Fibroblast of the aortic adventitia (primary cell): ENCODE data around the gene MACO1. TPM values are rescaled to one million over a fixed set of nuclear protein-coding genes. Genes with fewer than 3 reads are reported as not detected.
A peak's percentile ranks its signal among the peaks of the same experiment; 100 is the strongest.
"Not testable (repeated sequence)": the region's sequence is repeated elsewhere in the genome, so short reads cannot be mapped to it uniquely, and the experiment has no call there.

ENCODE experiments used
- DNase-seq: peaks from one replicate; pipeline ENCODE4 v3.0.0-alpha.2; 2010; ENCODE audit warnings: low read depth
- H3K4me3 ChIP-seq: 2 replicates; pipeline ENCODE4 v1.5.1; 2011; ENCODE audit warnings: low read depth, mild to moderate bottlenecking, control low read depth, low read length, moderate library complexity
- CTCF ChIP-seq: IDR thresholded peaks from 2 replicates; pipeline ENCODE4 v1.5.1; 2011; ENCODE audit warnings: mild to moderate bottlenecking, low read length, control low read depth, inconsistent platforms; ENCODE audit not compliant: insufficient read depth
- total RNA-seq: library from RNA; depleted of rRNA; stranded (reverse); fragments of >200 nt; gene quantifications from 2 replicates; pipeline ENCODE4 v1.2.3, GENCODE V29; 2012; ENCODE audit warnings: low replicate concordance

Gene MACO1
- total RNA-seq, 1 donor: 17.3 TPM

DNA sequence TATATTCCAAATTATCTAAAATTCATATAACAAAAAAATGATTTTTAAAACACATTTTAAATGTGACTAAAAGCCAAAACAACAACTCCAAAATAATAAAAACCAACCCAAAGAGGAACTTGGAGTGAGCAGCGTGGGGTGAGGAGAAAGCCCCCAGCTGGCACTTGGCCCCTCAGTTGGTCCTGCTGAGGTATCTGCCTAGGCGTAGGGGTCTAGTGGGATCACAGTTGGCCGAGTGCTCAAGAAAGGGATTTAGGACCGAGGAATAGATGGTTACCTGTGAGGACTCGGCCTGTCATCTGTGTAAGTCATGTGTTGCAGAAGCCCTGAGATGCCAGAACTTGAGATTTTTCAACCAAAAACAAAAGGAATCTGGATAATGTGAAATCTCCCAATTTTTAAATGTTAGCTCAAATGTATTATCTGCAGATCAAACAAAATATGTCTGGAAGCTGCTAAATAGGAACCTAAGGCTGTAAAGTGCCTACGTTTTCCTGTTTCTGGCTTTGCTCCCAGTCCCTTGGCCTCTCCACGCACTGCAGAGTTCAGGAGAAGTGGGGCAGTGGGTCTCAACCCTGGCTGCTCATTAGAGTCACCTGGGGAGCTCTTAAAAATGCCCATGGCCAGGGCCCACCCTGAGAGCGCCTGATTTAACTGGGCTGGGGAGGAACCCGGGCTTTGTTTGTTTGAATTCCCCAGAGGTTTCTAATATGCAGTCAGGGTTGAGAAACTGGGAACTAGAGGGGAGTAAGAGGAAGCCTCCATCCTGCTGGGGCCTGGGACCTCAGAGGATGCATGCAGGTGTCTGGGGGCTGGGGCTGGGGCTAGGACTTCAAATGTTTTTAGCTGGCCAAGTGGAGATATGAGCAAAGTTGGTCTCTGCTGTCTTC lies 74.3 kb downstream of the MACO1 start:
- peak; percentile 54 for DNase-seq
- no peak overlapping the region for H3K4me3 ChIP-seq
- TF ChIP-seq CTCF: no peak

- TF ChIP-seq CTCF: no peak
- H3K4me3 ChIP-seq: no peak overlapping the region
- DNase-seq: no peak
Observed at GRCh38 chr1:25505656-25506385, 75.1 kb downstream of the MACO1 start.

DNA sequence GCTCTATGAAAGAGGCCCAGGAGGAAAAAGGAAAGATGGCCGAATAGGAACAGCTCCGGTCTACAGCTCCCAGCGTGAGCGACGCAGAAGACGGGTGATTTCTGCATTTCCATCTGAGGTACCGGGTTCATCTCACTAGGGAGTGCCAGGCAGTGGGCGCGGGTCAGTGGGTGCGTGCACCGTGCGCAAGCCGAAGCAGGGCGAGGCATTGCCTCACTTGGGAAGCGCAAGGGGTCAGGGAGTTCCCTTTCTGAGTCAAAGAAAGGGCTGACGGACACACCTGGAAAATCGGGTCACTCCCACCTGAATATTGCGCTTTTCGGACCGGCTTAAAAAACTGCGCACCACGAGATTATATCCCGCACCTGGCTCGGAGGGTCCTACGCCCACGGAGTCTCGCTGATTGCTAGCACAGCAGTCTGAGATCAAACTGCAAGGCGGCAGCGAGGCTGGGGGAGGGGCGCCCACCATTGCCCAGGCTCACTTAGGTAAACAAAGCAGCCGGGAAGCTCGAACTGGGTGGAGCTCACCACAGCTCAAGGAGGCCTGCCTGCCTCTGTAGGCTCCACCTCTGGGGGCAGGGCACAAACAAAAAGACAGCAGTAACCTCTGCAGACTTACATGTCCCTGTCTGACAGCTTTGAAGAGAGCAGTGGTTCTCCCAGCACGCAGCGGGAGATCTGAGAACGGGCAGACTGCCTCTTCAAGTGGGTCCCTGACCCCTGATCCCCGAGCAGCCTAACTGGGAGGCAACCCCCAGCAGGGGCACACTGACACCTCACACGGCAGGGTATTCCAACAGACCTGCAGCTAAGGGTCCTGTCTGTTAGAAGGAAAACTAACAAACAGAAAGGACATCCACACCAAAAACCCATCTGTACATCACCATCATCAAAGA lies 76.1 kb downstream of the MACO1 start:
- H3K4me3 ChIP-seq, DNase-seq: not testable (repeated sequence)

GRCh38 chr1:25513666-25514065 lies 83.0 kb downstream of the MACO1 start:
- TF ChIP-seq CTCF: no peak
- no peak overlapping the region for H3K4me3 ChIP-seq
- DNase-seq: no peak

DNA sequence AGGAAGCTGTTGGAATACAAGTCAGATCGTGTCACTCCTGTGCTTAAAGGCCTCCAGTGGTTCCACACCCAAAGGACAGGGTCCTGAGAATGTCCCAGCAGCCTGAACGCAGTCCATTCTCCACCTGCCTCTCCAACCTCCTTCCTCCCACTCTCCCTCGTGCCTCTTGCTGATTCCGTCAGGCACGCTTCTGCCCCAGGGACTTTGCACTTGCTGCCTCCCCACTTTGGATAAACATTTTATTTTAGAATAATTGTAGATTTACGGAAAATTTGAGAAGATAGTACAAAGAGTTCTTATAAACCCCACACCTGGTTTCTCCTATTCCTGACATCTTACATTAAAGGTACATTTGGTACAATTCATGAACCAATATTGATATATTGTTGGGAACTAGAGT lies 84.3 kb downstream of the MACO1 start:
- no peak for TF ChIP-seq CTCF
- no peak overlapping the region for H3K4me3 ChIP-seq

DNA sequence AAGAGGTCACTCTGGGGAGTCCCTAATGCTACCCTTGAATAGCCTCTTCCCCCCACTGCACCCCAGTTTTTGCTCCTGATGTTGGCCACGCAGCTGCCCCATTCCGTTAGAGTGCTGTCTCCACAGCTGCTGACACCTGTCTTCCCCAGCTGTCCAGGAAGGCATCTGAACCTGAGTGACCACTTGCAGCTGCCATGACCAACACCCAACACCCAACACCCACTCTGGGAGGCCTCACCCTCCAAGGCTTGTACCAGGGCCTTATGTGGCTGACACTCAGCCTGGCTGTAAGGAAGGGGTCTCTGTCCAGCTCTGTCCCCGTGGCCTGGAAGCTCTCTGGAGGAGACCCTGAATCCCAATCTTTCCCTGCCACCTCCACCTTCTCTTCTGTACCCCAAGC lies 86.0 kb downstream of the MACO1 start:
- no peak overlapping the region for H3K4me3 ChIP-seq
- no peak for DNase-seq
- no peak for TF ChIP-seq CTCF

More for the DNA sequence above, 84.3 kb downstream of the MACO1 start:
- DNase-seq: no peak
